22Rv1 (cell line): ENCODE measurements around the gene CDK3.
A peak's percentile ranks its signal among the peaks of the same experiment; 100 is the strongest.

Experiments used
- CTCF ChIP-seq: fragments of 450-650 bp; IDR thresholded peaks from 2 replicates; pipeline ENCODE4 v1.5.1; 2017; ENCODE audit warnings: mild to moderate bottlenecking
- ZFX ChIP-seq: fragments of 450-650 bp; IDR thresholded peaks from 2 replicates; pipeline ENCODE4 v1.6.1; 2017; ENCODE audit warnings: antibody characterized with exemption, borderline replicate concordance

GRCh38 chr17:76014100-76014924 is 13.7 kb downstream of the CDK3 start:
- TF ChIP-seq CTCF, result peak; percentile 98
- TF ChIP-seq ZFX, result no peak
